K562 (cell line): ENCODE results near the gene MEOX1. TPM values are rescaled to one million over a fixed set of nuclear protein-coding genes. Genes with fewer than 3 reads are reported as not detected.

Source experiments
- ATAC-seq: fragments of 200-7000 bp; cut with Tn5 transposase; 3 replicates; pipeline ENCODE4 v1.9.1; 2020; ENCODE audit warnings: moderate library complexity
- BruUV-seq: library from RNA; stranded (reverse); fragments of 400-500 nt; replicated peaks from 2 replicates; lab custom pipeline; 2021; lab: Mats Ljungman, UMichigan
- CTCF ChIA-PET: fragments of 300-600 bp; formaldehyde crosslinking; extraction: SDS; loops from one replicate; lab custom pipeline; 2021; ENCODE audit warnings: low intra/inter-chr PET ratio; lab: Yijun Ruan, JAX
- POLR2A ChIA-PET: fragments of 300-600, 350-650 bp; sonication (Branson Sonifier 250); formaldehyde crosslinking; extraction: SDS; loops from one replicate; lab custom pipeline; 2021; ENCODE audit warnings: antibody characterized with exemption, inconsistent platforms; lab: Yijun Ruan, JAX
- DNase-seq, 4 experiments: peaks; one replicate each; pipeline versions ENCODE4 v3.0.0 to v3.0.0-alpha.2; 2011 to 2018; ENCODE audit warnings: low spot score in 3 of 4, mixed read lengths in 3 of 4; ENCODE audit errors: extremely low read depth in 1 of 4
- FAIRE-seq: peaks from 2 replicates; lab custom pipeline; 2011; peaks lifted over from hg19 to GRCh38; lab: Jason Lieb, UNC
- H2AFZ ChIP-seq: 2 replicates; pipeline ENCODE4 v1.6.0; 2011; ENCODE audit warnings: low read depth, low read length, control low read depth, inconsistent platforms
- H3K27ac ChIP-seq: fragments of 200-600 bp; 3 replicates; pipeline ENCODE4 v1.8.0; 2011; ENCODE audit warnings: low read depth, mild to moderate bottlenecking, control low read depth, inconsistent platforms, low read length, moderate library complexity, mixed read lengths; ENCODE audit errors: extremely low read depth
- H3K27me3 ChIP-seq, 2 experiments: fragments of 300-600 bp in 1 of 2; 2 replicates in 1 of 2; 3 replicates in 1 of 2; pipeline versions ENCODE4 v1.6.0 to v1.8.0; 2011; ENCODE audit warnings: inconsistent platforms in 2 of 2, low read length in 2 of 2, mild to moderate bottlenecking in 1 of 2, mixed read lengths in 1 of 2, moderate library complexity in 1 of 2; ENCODE audit not compliant: control insufficient read depth in 2 of 2, insufficient read depth in 2 of 2
- H3K36me3 ChIP-seq: fragments of 300-600 bp; 3 replicates; pipeline ENCODE4 v1.8.0; 2011; ENCODE audit warnings: mild to moderate bottlenecking, low read length, inconsistent platforms; ENCODE audit not compliant: control insufficient read depth, insufficient read depth
- H3K4me1 ChIP-seq, 2 experiments: fragments of 200-600 bp in 1 of 2; replicated peaks in 1 of 2; 2 replicates in 1 of 2; 3 replicates in 1 of 2; pipeline versions ENCODE4 v1.5.1 to v1.8.0; 2011; ENCODE audit warnings: inconsistent platforms in 2 of 2, low read length in 2 of 2, mild to moderate bottlenecking in 1 of 2, mixed read lengths in 1 of 2, moderate library complexity in 1 of 2; ENCODE audit not compliant: control insufficient read depth in 2 of 2, insufficient read depth in 2 of 2
- H3K4me2 ChIP-seq: 2 replicates; pipeline ENCODE4 v1.6.1; 2011; ENCODE audit warnings: low read length, control low read depth, inconsistent platforms, mixed read lengths; ENCODE audit not compliant: insufficient read depth
- H3K4me3 ChIP-seq: fragments of 200-600 bp; sonication (generic), shearing (Covaris generic); 2 replicates; pipeline ENCODE4 v1.5.1; 2016; ENCODE audit warnings: control low read depth, inconsistent platforms
- H3K79me2 ChIP-seq: fragments of 200-600 bp; 3 replicates; pipeline ENCODE4 v1.8.0; 2011; ENCODE audit warnings: low read length, inconsistent platforms; ENCODE audit not compliant: control insufficient read depth, insufficient read depth
- H3K9ac ChIP-seq, 2 experiments: 2 replicates each; pipeline versions ENCODE4 v1.6.0 to v1.6.1; 2011; ENCODE audit warnings: low read depth in 2 of 2, low read length in 2 of 2, control low read depth in 1 of 2, inconsistent platforms in 1 of 2, mild to moderate bottlenecking in 1 of 2, mixed read lengths in 1 of 2; ENCODE audit not compliant: insufficient read depth in 1 of 2
- H3K9me1 ChIP-seq: one replicate; pipeline ENCODE4 v1.6.0; 2011; ENCODE audit warnings: inconsistent platforms, mild to moderate bottlenecking, low read length, moderate library complexity; ENCODE audit not compliant: control insufficient read depth, insufficient read depth
- H3K9me3 ChIP-seq: replicated peaks from 2 replicates; pipeline ENCODE4 v1.5.1; 2011; ENCODE audit warnings: low read depth, low read length, inconsistent platforms; ENCODE audit not compliant: control insufficient read depth, insufficient read depth
- H4K20me1 ChIP-seq: replicated peaks from 2 replicates; pipeline ENCODE4 v1.6.1; 2011; ENCODE audit warnings: low read length, inconsistent platforms, mixed read lengths; ENCODE audit not compliant: control insufficient read depth, insufficient read depth
- ATF1 ChIP-seq, 2 experiments: fragments of 450-650 bp in 1 of 2; IDR thresholded peaks; 2 replicates each; pipeline ENCODE4 v1.6.1; 2016; ENCODE audit warnings: missing compliant biosample characterization in 1 of 2, missing genetic modification characterization in 1 of 2
- FOXJ2 ChIP-seq: fragments of 200-800 bp; sonication (Bioruptor generic); IDR thresholded peaks from 2 replicates; pipeline ENCODE4 v1.6.1; 2016; ENCODE audit warnings: missing genetic modification characterization, missing compliant biosample characterization
- HIVEP1 ChIP-seq: fragments of 250-450 bp; sonication (Bioruptor Pico); IDR thresholded peaks from 2 replicates; pipeline ENCODE4 v1.4.0; 2020; ENCODE audit warnings: mild to moderate bottlenecking
- MTA3 ChIP-seq: fragments of 450-650 bp; formaldehyde crosslinking; IDR thresholded peaks from 2 replicates; pipeline ENCODE4 v1.6.1; 2017; ENCODE audit warnings: mild to moderate bottlenecking, borderline replicate concordance
- PHB2 ChIP-seq: fragments of 450-650 bp; IDR thresholded peaks from 2 replicates; pipeline ENCODE4 v1.6.1; 2017; ENCODE audit warnings: low read depth
- RHOXF2B ChIP-seq: fragments of 250-450 bp; sonication (Bioruptor Pico); conservative IDR thresholded peaks from 2 replicates; pipeline ENCODE4 v1.5.1; 2021
- SIX5 ChIP-seq, 2 experiments: IDR thresholded peaks; 2 replicates each; pipeline ENCODE4 v1.6.1; 2011; ENCODE audit warnings: low read length in 2 of 2, borderline replicate concordance in 1 of 2, low read depth in 1 of 2, mild to moderate bottlenecking in 1 of 2, moderate library complexity in 1 of 2; ENCODE audit not compliant: insufficient read depth in 1 of 2
- TCF7 ChIP-seq: sonication (generic); IDR thresholded peaks from 2 replicates; pipeline ENCODE4 v1.6.1; 2016; ENCODE audit warnings: antibody characterized with exemption, borderline replicate concordance
- ZKSCAN1 ChIP-seq: fragments of 150-350 bp; IDR thresholded peaks from 2 replicates; pipeline ENCODE4 v1.6.1; 2016; ENCODE audit warnings: low read depth, low read length
- ZNF347 ChIP-seq: fragments of 450-650 bp; formaldehyde crosslinking; IDR thresholded peaks from 2 replicates; pipeline ENCODE4 v1.4.0; 2020; ENCODE audit warnings: low read depth, mild to moderate bottlenecking, moderate library complexity
- ZSCAN32 ChIP-seq: fragments of 450-650 bp; formaldehyde crosslinking; IDR thresholded peaks from 2 replicates; pipeline ENCODE4 v1.4.0; 2020; ENCODE audit warnings: mild to moderate bottlenecking, moderate library complexity
- WGBS: fragments of 100-300 bp; shearing (Covaris generic); methylation state at CpG from one replicate; pipeline ENCODE4 v1.1.6; 2016; ENCODE audit warnings: low coverage, mixed read lengths; ENCODE audit not compliant: insufficient coverage; ENCODE audit errors: missing lambda C conversion rate; 5-methylcytosine and 5-hydroxymethylcytosine counted together
- in situ Hi-C: fragments of 300-500 bp; cut with MboI; formaldehyde crosslinking; loops from 4 replicates; pipeline ENCODE4 v1.15.0; 2018; ENCODE audit warnings: inconsistent platforms, mixed read lengths
- intact Hi-C: fragments of 100-400 bp; cut with micrococcal nuclease; formaldehyde crosslinking; loops from 2 replicates; pipeline ENCODE4 v1.14.2; 2022
- polyA plus RNA-seq, 8 experiments: library from polyadenylated mRNA; depleted of rRNA in 4 of 8; stranded (reverse) in 5 of 8; unstranded in 3 of 8; fragments of >200 nt; fragmentation: Nextera tagmentation in 2 of 8; fragmentation: Illumina TruSeq in 1 of 8; extraction: Ambion mirVana in 2 of 8; extraction: Trizol in 1 of 8; gene quantifications; 2 replicates each; pipeline versions ENCODE4 v1.2.1 to v1.2.3, GENCODE V29; 2011 to 2014; ENCODE audit warnings: inconsistent platforms in 1 of 8, missing spikeins in 1 of 8
- total RNA-seq, 7 experiments: library from RNA; depleted of rRNA in 6 of 7; stranded (reverse); fragments of >200 nt in 6 of 7; fragmentation: Illumina TruSeq in 2 of 7; extraction: Trizol in 2 of 7; gene quantifications; 2 replicates each; pipeline versions ENCODE4 v1.2.1 to v1.2.3, GENCODE V29; 2011 to 2021; ENCODE audit warnings: low replicate concordance in 1 of 7
- TF ChIP-seq, protein P1 (sequence below): fragments of 250-450 bp; sonication (Bioruptor Pico); IDR thresholded peaks from 2 replicates; pipeline ENCODE4 v1.5.0; 2021; ENCODE audit warnings: mild to moderate bottlenecking, moderate library complexity
- TF ChIP-seq, protein P2 (sequence below): sonication (generic); formaldehyde crosslinking; IDR thresholded peaks from 2 replicates; pipeline ENCODE4 v1.9.0; 2022; ENCODE audit warnings: mild to moderate bottlenecking, missing genetic modification reagents
- TF ChIP-seq, protein P3 (sequence below): fragments of 250-450 bp; sonication (Bioruptor Pico); IDR thresholded peaks from 2 replicates; pipeline ENCODE4 v1.4.0; 2020; ENCODE audit warnings: borderline replicate concordance

Gene MEOX1
- total and polyA plus RNA-seq, 9 of the 15 experiments (the other 6 are each of a cell fraction or from before 2014, with no cell fraction given) = not detected

DNA sequence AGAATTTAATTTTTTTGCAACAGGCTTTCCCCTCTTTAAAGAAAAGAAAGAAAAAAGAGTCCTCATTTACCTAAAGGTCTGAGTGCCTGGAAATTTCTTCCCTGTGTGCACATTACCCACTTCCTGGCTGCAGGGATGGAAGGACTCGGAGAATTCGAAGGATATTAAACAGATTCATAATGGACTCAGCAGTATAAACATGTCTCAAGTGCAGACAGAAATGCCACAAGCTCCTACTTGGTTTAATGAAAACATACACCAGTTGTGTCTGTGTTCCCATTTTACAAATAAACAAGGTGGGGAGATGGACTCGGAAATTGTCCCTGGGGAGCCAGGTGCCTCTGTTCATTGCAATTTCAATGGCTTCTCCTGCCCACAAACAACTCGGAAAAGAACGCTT lies 47.2 kb downstream of the MEOX1 start:
- Histone ChIP-seq H3K79me2 (no peaks in the 10 kb centered on the region), H3K4me2 (no peak overlapping the region), H3K9me1 (no peaks in the 10 kb centered on the region), H3K9ac (no peak overlapping the region), H3K4me1 (peaks cover 0 to 11% of the 10 kb centered on the region in 2 experiments; a peak in 1 of 5 replicates), H3K27me3 (peaks cover 15 to 35% of the 10 kb centered on the region in 2 experiments; a peak in 3 of 5 replicates), H4K20me1 (no peaks in the 10 kb centered on the region), H3K36me3 (no peaks in the 10 kb centered on the region), H2AFZ (no peak overlapping the region), H3K4me3 (no peak overlapping the region), H3K27ac (no peak overlapping the region), H3K9me3 (no peaks in the 10 kb centered on the region)
- WGBS = 4% methylated on average over 5 of the region's 5 CpGs
- BruUV-seq = no TSS peak
- ATAC-seq (no peak), FAIRE-seq (no peak), DNase-seq (no peak)
- intact Hi-C loops = no loop called here
- POLR2A ChIA-PET = interaction anchor here (1.0 to 1.7 kb wide), 3 partner anchors 16 to 24 kb away, joined by 3 to 5 read pairs (median 4); no protein-coding TSS in a partner anchor
- in situ Hi-C loops = no loop called here
- CTCF ChIA-PET = no interaction called here
- TF ChIP-seq, protein P1, sequence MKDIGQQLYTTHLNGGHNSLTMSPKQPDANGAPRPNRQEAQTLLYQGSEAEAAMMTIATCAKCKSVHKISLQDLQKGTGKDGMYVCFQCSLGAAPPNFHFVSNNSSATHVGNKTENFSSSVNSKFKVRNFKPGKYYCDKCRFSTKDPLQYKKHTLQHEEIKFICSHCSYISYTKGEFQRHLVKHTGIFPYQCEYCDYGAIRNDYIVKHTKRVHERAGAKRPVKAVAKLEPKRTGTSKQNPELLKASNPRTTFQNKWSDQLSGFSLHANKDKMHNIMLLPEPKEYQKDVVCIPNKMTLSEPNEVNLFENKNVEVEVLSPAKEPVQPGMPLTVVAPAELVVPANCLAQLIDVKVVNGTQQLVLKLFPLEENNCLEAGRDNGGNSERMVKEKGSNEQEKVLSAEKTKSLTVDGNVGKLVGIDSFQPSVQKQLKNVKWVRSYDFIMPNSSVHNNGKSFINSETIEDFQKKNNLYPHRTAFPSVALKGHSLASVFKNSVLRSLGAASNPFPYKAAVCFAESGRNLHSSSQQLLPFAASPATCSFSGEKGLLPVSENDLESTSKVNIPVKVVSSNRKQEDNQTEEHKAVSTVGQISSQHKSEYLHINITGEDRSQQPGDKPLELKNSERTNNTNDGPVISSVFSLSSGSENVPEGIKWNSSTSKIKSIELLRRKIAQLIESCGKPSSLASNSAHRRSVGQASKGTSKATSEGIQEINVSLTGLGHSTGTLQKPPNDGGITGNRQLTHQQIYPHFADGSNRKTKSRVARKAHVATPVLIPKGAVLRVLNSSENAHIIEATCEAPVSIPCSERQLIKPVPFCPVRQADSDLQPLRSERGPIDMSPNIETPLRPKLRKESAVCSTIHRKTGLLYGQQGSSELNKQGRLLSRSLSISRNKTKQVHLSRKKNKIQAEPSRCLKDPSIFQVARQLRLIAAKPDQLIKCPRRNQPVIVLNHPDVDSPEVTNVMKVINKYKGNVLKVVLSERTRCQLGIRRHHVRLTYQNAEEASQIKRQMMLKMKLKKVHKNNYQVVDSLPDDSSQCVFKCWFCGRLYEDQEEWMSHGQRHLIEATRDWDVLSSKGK (CRISPR knock-in tag) = no peak
- TF ChIP-seq SIX5 (IDR thresholded peaks at IDR 0.05; ENCODE audit: borderline replicate concordance in 1 of 2, insufficient read depth in 1 of 2, low read depth in 1 of 2, low read length in 2 of 2) (no peak), MTA3 (no peak), ZNF347 (CRISPR knock-in tag) (no peak), RHOXF2B (CRISPR knock-in tag) (no peak), ATF1 (CRISPR knock-in tag; IDR thresholded peaks at IDR 0.05) (no peak), ATF1 (tag; IDR thresholded peaks at IDR 0.05) (no peak), PHB2 (no peak), TCF7 (no peak), ZKSCAN1 (no peak), HIVEP1 (CRISPR knock-in tag) (no peak), ZSCAN32 (CRISPR knock-in tag) (no peak), FOXJ2 (no peak)
- TF ChIP-seq, protein P2, sequence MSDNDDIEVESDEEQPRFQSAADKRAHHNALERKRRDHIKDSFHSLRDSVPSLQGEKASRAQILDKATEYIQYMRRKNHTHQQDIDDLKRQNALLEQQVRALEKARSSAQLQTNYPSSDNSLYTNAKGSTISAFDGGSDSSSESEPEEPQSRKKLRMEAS (CRISPR knock-in tag) = no peak
- TF ChIP-seq, protein P3, sequence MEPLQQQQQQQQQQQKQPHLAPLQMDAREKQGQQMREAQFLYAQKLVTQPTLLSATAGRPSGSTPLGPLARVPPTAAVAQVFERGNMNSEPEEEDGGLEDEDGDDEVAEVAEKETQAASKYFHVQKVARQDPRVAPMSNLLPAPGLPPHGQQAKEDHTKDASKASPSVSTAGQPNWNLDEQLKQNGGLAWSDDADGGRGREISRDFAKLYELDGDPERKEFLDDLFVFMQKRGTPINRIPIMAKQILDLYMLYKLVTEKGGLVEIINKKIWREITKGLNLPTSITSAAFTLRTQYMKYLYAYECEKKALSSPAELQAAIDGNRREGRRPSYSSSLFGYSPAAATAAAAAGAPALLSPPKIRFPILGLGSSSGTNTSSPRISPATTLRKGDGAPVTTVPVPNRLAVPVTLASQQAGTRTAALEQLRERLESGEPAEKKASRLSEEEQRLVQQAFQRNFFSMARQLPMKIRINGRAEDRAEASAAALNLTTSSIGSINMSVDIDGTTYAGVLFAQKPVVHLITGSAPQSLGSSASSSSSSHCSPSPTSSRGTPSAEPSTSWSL (CRISPR knock-in tag) = no peak
